ENCODE results near the gene NCKIPSD. TPM values are rescaled to one million over a fixed set of nuclear protein-coding genes. Genes with fewer than 3 reads are reported as not detected.

NCKIPSD gene
- total and polyA plus RNA-seq, 2 donors (not counting 3 experiments of a cell fraction or from before 2014, with no cell fraction given) = 12.8 to 19.1 TPM

DNA sequence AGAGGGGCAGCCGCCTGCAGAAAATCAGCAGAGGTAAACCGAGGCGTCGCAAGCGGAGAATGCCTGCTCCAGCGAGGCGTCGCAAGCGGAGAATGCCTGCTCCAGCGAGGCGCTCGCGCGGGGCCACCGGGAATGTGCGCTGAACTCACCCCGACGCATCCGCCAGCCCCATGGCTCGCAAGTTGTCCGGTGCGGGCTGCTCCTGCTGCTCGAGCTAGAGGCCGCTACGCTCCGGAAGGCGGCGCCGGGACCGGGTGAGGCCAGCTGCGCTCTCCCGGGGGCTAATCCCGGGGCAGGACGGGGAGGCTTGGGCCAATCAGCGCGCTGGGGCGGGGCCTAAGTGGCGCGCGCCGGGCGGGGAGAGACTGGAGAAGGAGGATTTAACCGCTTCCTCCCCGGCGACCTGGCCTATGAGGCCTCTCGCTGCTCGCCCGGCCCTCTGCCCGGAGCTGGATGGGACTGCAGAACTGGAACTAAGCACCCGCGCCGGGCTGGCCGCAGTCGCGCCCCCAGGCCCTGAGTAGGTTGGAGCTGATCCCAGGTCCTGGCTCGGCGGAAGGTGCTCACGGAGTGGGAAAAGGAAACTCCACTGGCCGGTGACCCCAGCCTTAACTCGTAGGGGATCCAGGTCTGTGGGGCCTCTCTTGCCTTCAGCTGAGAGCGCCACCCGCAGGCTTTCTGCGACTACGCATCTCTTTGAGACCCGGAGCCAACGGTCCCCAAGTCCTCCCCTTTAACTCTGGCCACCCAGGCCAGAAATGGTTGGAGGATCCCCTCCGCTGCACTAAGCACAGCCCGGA lies 50.3 kb downstream of the NCKIPSD start, which contains the start of gene SLC26A6:
Gene SLC26A6 (minus strand): TSS at position 240 of the 800 bp plus-strand sequence. CDS start 68 bp downstream, at position 172.
- TF ChIP-seq, protein P1, sequence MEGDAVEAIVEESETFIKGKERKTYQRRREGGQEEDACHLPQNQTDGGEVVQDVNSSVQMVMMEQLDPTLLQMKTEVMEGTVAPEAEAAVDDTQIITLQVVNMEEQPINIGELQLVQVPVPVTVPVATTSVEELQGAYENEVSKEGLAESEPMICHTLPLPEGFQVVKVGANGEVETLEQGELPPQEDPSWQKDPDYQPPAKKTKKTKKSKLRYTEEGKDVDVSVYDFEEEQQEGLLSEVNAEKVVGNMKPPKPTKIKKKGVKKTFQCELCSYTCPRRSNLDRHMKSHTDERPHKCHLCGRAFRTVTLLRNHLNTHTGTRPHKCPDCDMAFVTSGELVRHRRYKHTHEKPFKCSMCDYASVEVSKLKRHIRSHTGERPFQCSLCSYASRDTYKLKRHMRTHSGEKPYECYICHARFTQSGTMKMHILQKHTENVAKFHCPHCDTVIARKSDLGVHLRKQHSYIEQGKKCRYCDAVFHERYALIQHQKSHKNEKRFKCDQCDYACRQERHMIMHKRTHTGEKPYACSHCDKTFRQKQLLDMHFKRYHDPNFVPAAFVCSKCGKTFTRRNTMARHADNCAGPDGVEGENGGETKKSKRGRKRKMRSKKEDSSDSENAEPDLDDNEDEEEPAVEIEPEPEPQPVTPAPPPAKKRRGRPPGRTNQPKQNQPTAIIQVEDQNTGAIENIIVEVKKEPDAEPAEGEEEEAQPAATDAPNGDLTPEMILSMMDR (IDR thresholded peaks at IDR 0.05; ENCODE audit: extremely low read depth in 1 of 2, insufficient read depth in 1 of 2, low read depth in 1 of 2, low read length in 2 of 2) = peak; percentile 62 to 76
- TF ChIP-seq EZH2 (IDR thresholded peaks at IDR 0.05; ENCODE audit: borderline replicate concordance, low read depth, low read length, severe bottlenecking) (no peak), POLR2A (IDR thresholded peaks at IDR 0.05; ENCODE audit: low read depth, low read length) (peak; percentile 73), JUN (IDR thresholded peaks at IDR 0.05; ENCODE audit: borderline replicate concordance, insufficient read depth, insufficient read length, low read depth) (no peak), MYC (IDR thresholded peaks at IDR 0.05; ENCODE audit: low read depth, low read length) (no peak), FOS (IDR thresholded peaks at IDR 0.05; ENCODE audit: borderline replicate concordance, insufficient read depth, low read length) (no peak), POLR2AphosphoS5 (IDR thresholded peaks at IDR 0.05; ENCODE audit: insufficient read depth, low read depth, low read length) (peak; percentile 76), GATA2 (IDR thresholded peaks at IDR 0.05; ENCODE audit: insufficient read depth, insufficient read length, low read depth, low read length) (no peak)
- TF ChIP-seq, protein P2, sequence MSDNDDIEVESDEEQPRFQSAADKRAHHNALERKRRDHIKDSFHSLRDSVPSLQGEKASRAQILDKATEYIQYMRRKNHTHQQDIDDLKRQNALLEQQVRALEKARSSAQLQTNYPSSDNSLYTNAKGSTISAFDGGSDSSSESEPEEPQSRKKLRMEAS (IDR thresholded peaks at IDR 0.05; ENCODE audit: insufficient read depth, insufficient read length) = peak; percentile 3
- BruUV-seq (replicated peaks) = no TSS peak
- H3K79me2 ChIP-seq (ENCODE audit: control insufficient read depth, insufficient read depth, low read length) = no peaks in the 10 kb centered on the region
- peak within 1 kb of the TSS; percentile 70 to 93 (median 76) for H3K4me3 ChIP-seq (replicated peaks in 1 of 3; ENCODE audit: insufficient read depth in 1 of 3, low read depth in 1 of 3, low read length in 3 of 3)
- ChIA-PET CTCF (interaction anchor here (0.7 to 4.5 kb wide), 21 partner anchors 11 to 235 kb away, joined by 3 to 32 read pairs (median 5); partner anchors contain the start of genes CELSR3, PFKFB4 and UQCRC1), POLR2A (interaction anchor here (1.1 kb wide), 1 partner anchor 20 kb away, joined by 6 read pairs; no protein-coding TSS in a partner anchor)
- peak within 1 kb of the TSS; percentile 57 for H3K9ac ChIP-seq (replicated peaks; ENCODE audit: extremely low read depth, insufficient read depth, low read length)
- no peaks in the 10 kb centered on the region for H3K9me1 ChIP-seq (replicated peaks; ENCODE audit: control insufficient read depth, extremely low read depth, insufficient read depth, low read length)
- peak within 1 kb of the TSS; percentile 84 for H2AFZ ChIP-seq (ENCODE audit: low read depth, low read length)
- peaks cover 0 to 15% of the 10 kb centered on the region in 2 experiments for H3K36me3 ChIP-seq (ENCODE audit: control insufficient read depth in 2 of 2, extremely low read depth in 1 of 2, insufficient read depth in 2 of 2, low read length in 2 of 2)
- H3K4me1 ChIP-seq (ENCODE audit: control insufficient read depth, extremely low read depth, insufficient read depth, low read length) = peaks cover 17% of the 10 kb centered on the region
- H3K27me3 ChIP-seq (ENCODE audit: control insufficient read depth in 2 of 2, insufficient read depth in 2 of 2, low read length in 2 of 2) = no peaks in the 10 kb centered on the region
- H4K20me1 ChIP-seq (replicated peaks; ENCODE audit: control insufficient read depth, extremely low read depth, insufficient read depth, low read length) = no peaks in the 10 kb centered on the region
- H3K27ac ChIP-seq (ENCODE audit: insufficient read depth, low read depth, low read length) = peak within 1 kb of the TSS; percentile 32
- intact Hi-C loops (cut with micrococcal nuclease) (loop anchor here (1.0 to 2.0 kb wide), 8 partner anchors 21 to 447 kb away; partner anchors contain the start of genes CDC25A, IP6K2 and UQCRC1), dilution Hi-C loops (cut with MboI; ENCODE audit: extremely low pct_ligation_motif_present, low sequenced_read_pairs) (no loop called here)
- H3K9me3 ChIP-seq (replicated peaks; ENCODE audit: control insufficient read depth, insufficient read depth, low read length) = no peaks in the 10 kb centered on the region
- peak within 1 kb of the TSS; percentile 83 for H3K4me2 ChIP-seq (ENCODE audit: insufficient read depth, low read length)
- DNase-seq (ENCODE audit: low read depth, low spot score) (peak; percentile 98), FAIRE-seq (peak; percentile 99)

All from endothelial cell of umbilical vein (primary cell).